GM23338 (cell line): ENCODE results near the gene PUS1. TPM values are rescaled to one million over a fixed set of nuclear protein-coding genes. Genes with fewer than 3 reads are reported as not detected.
A peak's percentile ranks its signal among the peaks of the same experiment; 100 is the strongest.
"Not testable (repeated sequence)": the region's sequence is repeated elsewhere in the genome, so short reads cannot be mapped to it uniquely, and the experiment has no call there.

ENCODE experiments used
- ATAC-seq: fragments of 200-7000 bp; cut with Tn5 transposase; 3 replicates; pipeline ENCODE4 v1.9.1; 2020
- DNase-seq: peaks from one replicate; pipeline ENCODE4 v3.0.0-alpha.2; 2015; ENCODE audit warnings: low spot score
- H2AFZ ChIP-seq: fragments of 200-600 bp; sonication (generic); 2 replicates; pipeline ENCODE4 v1.8.0; 2016; ENCODE audit warnings: antibody characterized with exemption, mild to moderate bottlenecking, moderate library complexity
- H3F3A ChIP-seq: fragments of 200-600 bp; sonication (generic); replicated peaks from 2 replicates; pipeline ENCODE4 v1.8.0; 2017; ENCODE audit warnings: antibody characterized with exemption, mixed run types, low read depth
- H3K27ac ChIP-seq: fragments of 200-600 bp; sonication (generic); 2 replicates; pipeline ENCODE4 v1.6.1; 2016; ENCODE audit warnings: low read depth
- H3K27me3 ChIP-seq: fragments of 200-600 bp; sonication (generic); 2 replicates; pipeline ENCODE4 v1.8.0; 2016; ENCODE audit warnings: mild to moderate bottlenecking, mixed run types, moderate library complexity; ENCODE audit not compliant: insufficient read depth
- H3K36me3 ChIP-seq: fragments of 200-600 bp; sonication (generic); 2 replicates; pipeline ENCODE4 v1.8.0; 2016; ENCODE audit warnings: mild to moderate bottlenecking; ENCODE audit not compliant: insufficient read depth
- H3K4me1 ChIP-seq: fragments of 200-600 bp; sonication (generic); 2 replicates; pipeline ENCODE4 v1.8.0; 2016; ENCODE audit warnings: mild to moderate bottlenecking, moderate library complexity; ENCODE audit not compliant: insufficient read depth
- H3K4me2 ChIP-seq: fragments of 200-600 bp; sonication (generic); 2 replicates; pipeline ENCODE4 v1.7.1; 2017; ENCODE audit warnings: mixed run types
- H3K4me3 ChIP-seq: fragments of 200-600 bp; sonication (generic); 2 replicates; pipeline ENCODE4 v1.6.1; 2016; ENCODE audit warnings: mixed run types
- H3K79me2 ChIP-seq: fragments of 200-600 bp; sonication (generic); replicated peaks from 2 replicates; pipeline ENCODE4 v1.8.0; 2017; ENCODE audit warnings: mild to moderate bottlenecking; ENCODE audit not compliant: insufficient read depth
- H3K9me2 ChIP-seq: fragments of 200-600 bp; sonication (generic); 2 replicates; pipeline ENCODE4 v1.8.0; 2017; ENCODE audit not compliant: insufficient read depth
- H4K20me1 ChIP-seq: fragments of 200-600 bp; sonication (generic); replicated peaks from 2 replicates; pipeline ENCODE4 v1.8.0; 2017; ENCODE audit warnings: mild to moderate bottlenecking; ENCODE audit not compliant: insufficient read depth
- H3K27ac Mint-ChIP-seq: 2 replicates; pipeline ENCODE4 v1.8.0; 2020; ENCODE audit warnings: inconsistent platforms, mild to moderate bottlenecking, moderate library complexity, mixed read lengths
- H3K27me3 Mint-ChIP-seq: 3 replicates; pipeline ENCODE4 v1.8.0; 2022; ENCODE audit warnings: low read depth, mild to moderate bottlenecking, moderate library complexity, mixed read lengths, inconsistent platforms; ENCODE audit not compliant: insufficient read depth, poor library complexity
- H3K36me3 Mint-ChIP-seq: 3 replicates; pipeline ENCODE4 v1.8.0; 2021; ENCODE audit warnings: low read depth, mild to moderate bottlenecking, inconsistent platforms, moderate library complexity, mixed read lengths
- H3K4me1 Mint-ChIP-seq: 3 replicates; pipeline ENCODE4 v1.8.0; 2020; ENCODE audit warnings: mild to moderate bottlenecking, inconsistent platforms, mixed read lengths
- H3K4me3 Mint-ChIP-seq: 3 replicates; pipeline ENCODE4 v1.8.0; 2021; ENCODE audit warnings: moderate library complexity, mild to moderate bottlenecking, inconsistent platforms, mixed read lengths
- H3K9me3 Mint-ChIP-seq: 3 replicates; pipeline ENCODE4 v1.8.0; 2020; ENCODE audit warnings: moderate library complexity, mild to moderate bottlenecking, inconsistent platforms, mixed read lengths
- EZH2 ChIP-seq: fragments of 200-600 bp; sonication (generic); IDR thresholded peaks from one replicate; pipeline ENCODE4 v1.8.0; 2017; ENCODE audit warnings: antibody characterized with exemption, mild to moderate bottlenecking, low read depth; ENCODE audit not compliant: unreplicated experiment
- POLR2AphosphoS5 ChIP-seq: IDR thresholded peaks from 2 replicates; pipeline ENCODE4 v1.6.1; 2016; ENCODE audit warnings: antibody characterized with exemption, low read depth
- ZNF114 ChIP-seq: fragments of 250-450 bp; sonication (Bioruptor Pico); IDR thresholded peaks from 2 replicates; pipeline ENCODE4 v1.5.0; 2020; ENCODE audit warnings: mild to moderate bottlenecking, moderate library complexity
- polyA plus RNA-seq: library from polyadenylated mRNA; unstranded; fragments of >200 nt; fragmentation: Nextera tagmentation; extraction: Ambion mirVana; gene quantifications from 2 replicates; pipeline ENCODE4 v1.2.1, GENCODE V29; 2016
- total RNA-seq: library from RNA; depleted of rRNA; stranded (reverse); fragments of >200 nt; shearing (Covaris generic); gene quantifications from 2 replicates; pipeline ENCODE4 v1.2.3, GENCODE V29; 2014
- TF ChIP-seq, protein P1 (sequence below): IDR thresholded peaks from 2 replicates; pipeline ENCODE4 v1.6.1; 2016; ENCODE audit warnings: antibody characterized with exemption
- TF ChIP-seq, protein P2 (sequence below): fragments of 250-450 bp; sonication (Bioruptor Pico); IDR thresholded peaks from 2 replicates; pipeline ENCODE4 v1.5.0; 2020; ENCODE audit warnings: mild to moderate bottlenecking, moderate library complexity

PUS1 gene
- total and polyA plus RNA-seq, 2 experiments from 2014 or later: 52.4 to 73.0 TPM

DNA sequence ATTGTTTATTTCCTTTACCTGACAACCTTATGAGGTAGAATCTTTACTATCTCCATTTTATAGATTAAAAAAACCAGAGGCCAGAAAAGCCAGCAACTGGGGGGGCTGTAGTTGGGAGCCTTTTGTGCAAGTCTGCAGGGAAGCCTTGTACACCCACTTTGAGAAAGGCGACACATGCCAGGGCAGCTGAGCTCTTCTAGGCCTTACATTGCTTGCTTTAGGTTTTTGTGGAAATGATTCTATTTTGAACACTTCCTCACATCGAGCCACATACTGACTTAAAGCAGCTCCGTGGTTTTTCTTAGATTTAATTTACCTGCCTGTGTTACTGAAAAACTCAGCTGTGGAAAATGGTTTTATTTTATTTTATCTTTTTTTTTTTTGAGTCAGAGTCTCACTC is 55.3 kb downstream of the PUS1 start:
- no peaks in the 10 kb centered on the region for H3K27me3 ChIP-seq
- H3K79me2 ChIP-seq: peaks cover 4% of the 10 kb centered on the region; the same call in 1 of the 2 replicates
- 0 out of 2 replicates have a peak overlapping the region, but pooled peaks have one; percentile 66 for H3K27ac ChIP-seq
- H3K4me1 Mint-ChIP-seq: peaks cover 21% of the 10 kb centered on the region
- peaks cover under 1% of the 10 kb centered on the region; the same call in 1 of the 2 replicates for H3F3A ChIP-seq
- no peak overlapping the region for H3K27ac Mint-ChIP-seq
- no peak overlapping the region for H3K4me2 ChIP-seq
- ATAC-seq (no peak), DNase-seq (no peak)
- peaks cover 3% of the 10 kb centered on the region; the same call in 1 of the 2 replicates for H3K36me3 ChIP-seq
- H3K9me3 Mint-ChIP-seq: no peaks in the 10 kb centered on the region
- H3K4me3 Mint-ChIP-seq: no peak overlapping the region
- peaks cover 2% of the 10 kb centered on the region; the same call in 1 of the 2 replicates for H3K4me1 ChIP-seq
- TF ChIP-seq, protein P1, sequence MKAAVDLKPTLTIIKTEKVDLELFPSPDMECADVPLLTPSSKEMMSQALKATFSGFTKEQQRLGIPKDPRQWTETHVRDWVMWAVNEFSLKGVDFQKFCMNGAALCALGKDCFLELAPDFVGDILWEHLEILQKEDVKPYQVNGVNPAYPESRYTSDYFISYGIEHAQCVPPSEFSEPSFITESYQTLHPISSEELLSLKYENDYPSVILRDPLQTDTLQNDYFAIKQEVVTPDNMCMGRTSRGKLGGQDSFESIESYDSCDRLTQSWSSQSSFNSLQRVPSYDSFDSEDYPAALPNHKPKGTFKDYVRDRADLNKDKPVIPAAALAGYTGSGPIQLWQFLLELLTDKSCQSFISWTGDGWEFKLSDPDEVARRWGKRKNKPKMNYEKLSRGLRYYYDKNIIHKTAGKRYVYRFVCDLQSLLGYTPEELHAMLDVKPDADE: no peak
- TF ChIP-seq, protein P2, sequence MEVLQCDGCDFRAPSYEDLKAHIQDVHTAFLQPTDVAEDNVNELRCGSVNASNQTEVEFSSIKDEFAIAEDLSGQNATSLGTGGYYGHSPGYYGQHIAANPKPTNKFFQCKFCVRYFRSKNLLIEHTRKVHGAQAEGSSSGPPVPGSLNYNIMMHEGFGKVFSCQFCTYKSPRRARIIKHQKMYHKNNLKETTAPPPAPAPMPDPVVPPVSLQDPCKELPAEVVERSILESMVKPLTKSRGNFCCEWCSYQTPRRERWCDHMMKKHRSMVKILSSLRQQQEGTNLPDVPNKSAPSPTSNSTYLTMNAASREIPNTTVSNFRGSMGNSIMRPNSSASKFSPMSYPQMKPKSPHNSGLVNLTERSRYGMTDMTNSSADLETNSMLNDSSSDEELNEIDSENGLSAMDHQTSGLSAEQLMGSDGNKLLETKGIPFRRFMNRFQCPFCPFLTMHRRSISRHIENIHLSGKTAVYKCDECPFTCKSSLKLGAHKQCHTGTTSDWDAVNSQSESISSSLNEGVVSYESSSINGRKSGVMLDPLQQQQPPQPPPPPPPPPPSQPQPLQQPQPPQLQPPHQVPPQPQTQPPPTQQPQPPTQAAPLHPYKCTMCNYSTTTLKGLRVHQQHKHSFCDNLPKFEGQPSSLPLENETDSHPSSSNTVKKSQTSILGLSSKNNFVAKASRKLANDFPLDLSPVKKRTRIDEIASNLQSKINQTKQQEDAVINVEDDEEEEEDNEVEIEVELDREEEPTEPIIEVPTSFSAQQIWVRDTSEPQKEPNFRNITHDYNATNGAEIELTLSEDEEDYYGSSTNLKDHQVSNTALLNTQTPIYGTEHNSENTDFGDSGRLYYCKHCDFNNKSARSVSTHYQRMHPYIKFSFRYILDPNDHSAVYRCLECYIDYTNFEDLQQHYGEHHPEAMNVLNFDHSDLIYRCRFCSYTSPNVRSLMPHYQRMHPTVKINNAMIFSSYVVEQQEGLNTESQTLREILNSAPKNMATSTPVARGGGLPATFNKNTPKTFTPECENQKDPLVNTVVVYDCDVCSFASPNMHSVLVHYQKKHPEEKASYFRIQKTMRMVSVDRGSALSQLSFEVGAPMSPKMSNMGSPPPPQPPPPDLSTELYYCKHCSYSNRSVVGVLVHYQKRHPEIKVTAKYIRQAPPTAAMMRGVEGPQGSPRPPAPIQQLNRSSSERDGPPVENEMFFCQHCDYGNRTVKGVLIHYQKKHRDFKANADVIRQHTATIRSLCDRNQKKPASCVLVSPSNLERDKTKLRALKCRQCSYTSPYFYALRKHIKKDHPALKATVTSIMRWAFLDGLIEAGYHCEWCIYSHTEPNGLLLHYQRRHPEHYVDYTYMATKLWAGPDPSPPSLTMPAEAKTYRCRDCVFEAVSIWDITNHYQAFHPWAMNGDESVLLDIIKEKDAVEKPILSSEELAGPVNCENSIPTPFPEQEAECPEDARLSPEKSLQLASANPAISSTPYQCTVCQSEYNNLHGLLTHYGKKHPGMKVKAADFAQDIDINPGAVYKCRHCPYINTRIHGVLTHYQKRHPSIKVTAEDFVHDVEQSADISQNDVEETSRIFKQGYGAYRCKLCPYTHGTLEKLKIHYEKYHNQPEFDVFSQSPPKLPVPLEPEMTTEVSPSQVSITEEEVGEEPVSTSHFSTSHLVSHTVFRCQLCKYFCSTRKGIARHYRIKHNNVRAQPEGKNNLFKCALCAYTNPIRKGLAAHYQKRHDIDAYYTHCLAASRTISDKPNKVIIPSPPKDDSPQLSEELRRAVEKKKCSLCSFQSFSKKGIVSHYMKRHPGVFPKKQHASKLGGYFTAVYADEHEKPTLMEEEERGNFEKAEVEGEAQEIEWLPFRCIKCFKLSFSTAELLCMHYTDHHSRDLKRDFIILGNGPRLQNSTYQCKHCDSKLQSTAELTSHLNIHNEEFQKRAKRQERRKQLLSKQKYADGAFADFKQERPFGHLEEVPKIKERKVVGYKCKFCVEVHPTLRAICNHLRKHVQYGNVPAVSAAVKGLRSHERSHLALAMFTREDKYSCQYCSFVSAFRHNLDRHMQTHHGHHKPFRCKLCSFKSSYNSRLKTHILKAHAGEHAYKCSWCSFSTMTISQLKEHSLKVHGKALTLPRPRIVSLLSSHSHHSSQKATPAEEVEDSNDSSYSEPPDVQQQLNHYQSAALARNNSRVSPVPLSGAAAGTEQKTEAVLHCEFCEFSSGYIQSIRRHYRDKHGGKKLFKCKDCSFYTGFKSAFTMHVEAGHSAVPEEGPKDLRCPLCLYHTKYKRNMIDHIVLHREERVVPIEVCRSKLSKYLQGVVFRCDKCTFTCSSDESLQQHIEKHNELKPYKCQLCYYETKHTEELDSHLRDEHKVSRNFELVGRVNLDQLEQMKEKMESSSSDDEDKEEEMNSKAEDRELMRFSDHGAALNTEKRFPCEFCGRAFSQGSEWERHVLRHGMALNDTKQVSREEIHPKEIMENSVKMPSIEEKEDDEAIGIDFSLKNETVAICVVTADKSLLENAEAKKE (CRISPR knock-in tag): no peak
- no peak for TF ChIP-seq ZNF114 (CRISPR knock-in tag)
- no peak for TF ChIP-seq POLR2AphosphoS5
- TF ChIP-seq EZH2: no peak
- no peak overlapping the region for H3K4me3 ChIP-seq
- H2AFZ ChIP-seq: no peak overlapping the region
- peaks cover 63% of the 10 kb centered on the region for H3K36me3 Mint-ChIP-seq
- H4K20me1 ChIP-seq: no peaks in the 10 kb centered on the region; the same call in 1 of the 2 replicates
- no peaks in the 10 kb centered on the region for H3K27me3 Mint-ChIP-seq
- H3K9me2 ChIP-seq: no peaks in the 10 kb centered on the region

DNA sequence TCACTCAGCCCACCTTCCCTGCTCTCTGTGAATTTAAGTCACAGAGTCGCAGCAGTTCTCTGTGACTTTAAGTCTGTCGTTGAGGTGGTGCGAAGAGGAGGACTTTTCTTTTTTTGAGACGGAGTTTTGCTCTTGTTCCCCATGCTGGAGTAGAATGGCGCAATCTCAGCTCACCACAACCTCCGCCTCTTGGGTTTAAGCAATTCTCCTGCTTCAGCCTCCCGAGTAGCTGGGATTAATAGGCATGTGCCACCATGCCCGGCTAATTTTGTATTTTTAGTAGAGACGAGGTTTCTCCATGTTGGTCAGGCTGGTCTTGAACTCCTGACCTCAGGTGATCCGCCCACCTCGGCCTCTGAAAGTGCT is 56.4 kb downstream of the PUS1 start:
- ATAC-seq, H3K27ac Mint-ChIP-seq: not testable (repeated sequence)

More for the DNA sequence above, 56.4 kb downstream of the PUS1 start:
- not testable (repeated sequence) for H3K4me2 ChIP-seq, H3K9me2 ChIP-seq, H3K9me3 Mint-ChIP-seq, H3K4me3 ChIP-seq, H4K20me1 ChIP-seq, H3K79me2 ChIP-seq, H3K4me3 Mint-ChIP-seq, H3K27me3 Mint-ChIP-seq, DNase-seq, H3K36me3 ChIP-seq, H3K27me3 ChIP-seq, H2AFZ ChIP-seq
- peaks cover 32% of the 10 kb centered on the region for H3K4me1 Mint-ChIP-seq
- H3F3A ChIP-seq: peaks cover 11% of the 10 kb centered on the region
- peaks cover 64% of the 10 kb centered on the region for H3K36me3 Mint-ChIP-seq
- 0 out of 2 replicates have a peak overlapping the region, but pooled peaks have one; percentile 66 for H3K27ac ChIP-seq
- peaks cover 13% of the 10 kb centered on the region; the same call in 1 of the 2 replicates for H3K4me1 ChIP-seq
